Stimulated activated CD8-positive, alpha-beta memory T cell treated with anti-CD3 and anti-CD28 coated beads, Interleukin-15, amount 100 ng/mL, for 4 hours (primary cell): ENCODE measurements around the gene ANKH.

Experiments
- DNase-seq, 2 donors: peaks; one replicate each; pipeline ENCODE4 v3.0.0-alpha.2; 2020; ENCODE audit warnings: low read depth in 2 of 2

ANKH gene

GRCh38 chr5:14684757-14685156 is 186.8 kb downstream of the ANKH start:
- DNase-seq = no peak

DNA sequence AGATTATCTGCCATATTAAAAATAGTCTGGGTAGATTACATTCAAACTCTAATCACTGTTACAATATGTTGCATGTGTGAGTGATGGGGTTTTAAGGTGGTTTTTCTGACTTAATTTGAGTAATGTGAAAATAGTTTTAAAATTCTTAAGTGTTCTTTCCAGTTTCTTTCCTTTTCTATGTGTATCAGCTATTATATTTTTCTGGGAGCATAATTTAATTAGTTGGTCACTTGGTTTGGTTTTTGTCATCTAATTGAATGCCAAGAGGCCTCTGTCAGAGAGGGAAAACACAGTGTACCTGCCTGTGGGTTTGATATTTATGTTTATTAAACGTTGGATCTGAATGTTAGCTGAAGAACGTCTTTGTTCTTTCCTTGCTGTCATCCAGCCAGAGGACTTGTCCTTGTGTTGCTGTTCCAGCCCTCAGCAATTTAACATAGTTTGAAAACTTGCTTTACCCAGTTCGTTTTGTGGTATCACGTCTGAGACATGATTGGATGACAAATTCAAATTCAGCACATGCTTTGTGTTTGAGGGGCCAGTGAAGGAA is 187.6 kb downstream of the ANKH start:
- DNase-seq = no peak

- no peak for DNase-seq
These were observed 190.3 kb downstream of the ANKH start for GRCh38 chr5:14681236-14681752.

DNA sequence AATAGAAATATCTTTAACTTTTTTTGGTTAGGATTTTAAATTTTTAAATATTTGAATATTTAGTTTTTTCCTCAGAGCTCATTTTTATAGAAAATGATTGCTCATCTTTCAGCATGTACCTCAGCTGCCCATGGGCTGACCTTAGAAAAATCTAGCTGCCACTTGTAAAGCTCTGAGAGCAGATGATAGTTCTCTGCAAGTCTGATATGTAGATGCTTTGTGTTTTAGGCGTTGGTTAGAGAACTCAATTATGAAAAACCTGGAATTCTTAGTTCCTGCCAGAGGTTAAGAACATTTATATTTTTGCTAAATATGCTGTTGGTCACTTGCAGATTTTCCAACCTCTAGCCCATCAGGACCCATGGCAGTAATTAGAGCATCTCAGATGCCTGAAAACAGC is 192.0 kb downstream of the ANKH start:
- no peak for DNase-seq

DNA sequence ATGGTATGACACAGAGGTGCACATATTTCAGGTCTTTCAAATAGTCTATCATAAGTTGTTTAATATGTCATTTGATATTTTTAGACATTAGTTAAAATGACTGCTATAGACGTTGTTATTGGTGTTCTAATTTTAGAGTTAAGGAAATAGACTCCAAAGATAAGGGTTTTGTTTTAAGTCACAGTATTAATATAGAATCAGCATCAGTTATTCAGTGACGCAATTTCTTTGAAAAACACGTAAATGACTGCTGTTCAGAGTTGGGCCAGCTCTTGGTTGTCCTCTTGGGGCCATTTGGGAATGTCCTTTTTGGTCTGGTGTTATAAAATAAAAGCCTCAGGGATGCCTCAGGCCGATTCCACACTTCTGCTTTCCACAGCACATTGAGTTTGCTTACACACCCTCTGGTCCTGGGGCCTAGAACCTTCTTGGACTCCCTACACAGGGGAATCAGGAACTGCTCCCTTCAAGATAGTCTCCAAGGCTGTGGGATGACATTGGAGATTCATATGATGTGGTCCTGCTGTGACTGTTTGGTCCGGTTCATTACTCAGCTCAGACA is 192.7 kb downstream of the ANKH start:
- DNase-seq = no peak

GRCh38 chr5:14676320-14676719 is 195.3 kb downstream of the ANKH start:
- DNase-seq = no peak

DNA sequence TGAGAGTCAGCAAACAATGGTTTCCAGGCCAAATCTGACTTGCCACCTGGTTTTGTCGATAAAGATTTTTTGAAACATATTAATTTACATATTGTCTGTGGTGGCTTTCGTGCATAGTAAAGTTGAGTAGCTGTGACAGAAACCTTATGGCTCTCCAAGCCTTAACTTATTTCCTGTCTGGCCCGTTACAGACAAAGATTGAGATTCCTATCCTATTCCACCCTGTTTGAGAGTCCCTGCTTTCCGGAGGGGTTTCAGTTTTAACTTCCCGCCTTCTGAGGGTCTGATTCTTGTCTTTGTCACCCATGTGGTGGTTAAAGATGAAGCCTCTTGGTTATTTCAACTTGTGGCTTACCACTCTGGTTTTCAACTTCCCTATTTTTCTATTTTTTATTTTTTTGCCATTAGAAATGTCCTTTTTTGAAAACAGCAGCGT is 195.7 kb downstream of the ANKH start:
- DNase-seq = no peak

- no peak for DNase-seq
These were observed 196.4 kb downstream of the ANKH start for GRCh38 chr5:14674983-14675854.

DNA sequence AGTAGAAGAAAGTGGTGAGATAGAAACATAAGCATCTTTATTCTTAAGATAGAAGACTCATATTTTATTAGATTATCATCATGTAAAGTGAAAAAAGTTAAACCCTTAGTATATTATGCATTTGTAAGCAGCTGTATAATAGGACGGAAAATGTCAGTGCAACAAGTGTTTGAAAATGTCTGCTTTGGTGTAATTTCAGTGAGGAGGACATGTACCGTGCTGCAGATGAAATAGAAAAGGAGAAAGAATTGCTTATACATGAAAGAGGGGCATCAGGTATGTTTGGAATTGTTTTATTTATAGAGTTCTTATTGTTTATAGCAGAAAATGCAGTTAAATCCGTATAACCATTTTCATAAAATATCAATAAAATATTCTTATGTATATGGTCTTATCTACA is 198.1 kb downstream of the ANKH start:
- no peak for DNase-seq

- no peak for DNase-seq
These were observed 198.8 kb downstream of the ANKH start for GRCh38 chr5:14672484-14673394.

GRCh38 chr5:14672082-14672481 is 199.5 kb downstream of the ANKH start:
- no peak for DNase-seq

DNA sequence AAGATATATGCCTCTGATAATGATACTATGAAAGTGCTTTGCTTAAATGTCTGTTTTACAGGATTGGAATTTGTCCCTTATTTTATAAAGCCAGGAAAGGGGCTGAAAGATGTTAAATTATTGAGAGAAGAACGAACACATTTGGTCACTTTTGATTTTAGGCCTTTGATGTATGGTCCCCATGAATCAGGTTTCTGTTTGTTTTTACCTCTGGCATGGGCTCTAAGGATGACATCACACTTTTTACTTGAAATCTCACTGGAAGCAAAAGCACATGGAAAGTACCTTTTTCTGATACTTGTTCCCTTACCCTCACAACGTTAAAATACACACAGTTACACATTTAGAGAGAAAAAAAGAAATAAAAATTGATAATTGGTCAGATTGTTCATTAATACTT is 200.2 kb downstream of the ANKH start:
- DNase-seq = no peak

GRCh38 chr5:14669975-14670374 is 201.6 kb downstream of the ANKH start:
- no peak for DNase-seq

- no peak for DNase-seq
These were observed 202.2 kb downstream of the ANKH start for GRCh38 chr5:14669415-14669814.

DNA sequence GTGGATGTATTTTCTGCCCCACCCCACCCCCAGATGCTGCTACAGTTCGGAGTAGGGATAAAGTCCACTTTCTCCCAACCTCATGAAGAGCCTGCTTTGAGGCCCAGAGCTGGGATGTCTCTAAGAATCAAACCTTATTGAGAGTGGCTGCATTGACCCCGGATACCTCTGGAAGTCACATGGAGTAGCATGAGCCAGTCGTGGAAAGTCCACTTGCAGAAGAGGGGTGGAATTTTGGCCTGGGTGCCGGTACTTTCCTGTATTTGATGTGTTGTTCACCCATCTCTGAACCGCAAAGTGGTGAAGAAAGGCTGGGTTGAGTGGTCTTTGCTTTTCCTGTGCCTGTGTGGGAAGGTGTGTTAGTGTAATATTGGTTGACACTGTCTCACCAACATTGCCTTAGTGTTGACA is 203.4 kb downstream of the ANKH start:
- DNase-seq = peak; percentile 36 to 37

GRCh38 chr5:14667770-14668169 is 203.8 kb downstream of the ANKH start:
- DNase-seq = no peak

DNA sequence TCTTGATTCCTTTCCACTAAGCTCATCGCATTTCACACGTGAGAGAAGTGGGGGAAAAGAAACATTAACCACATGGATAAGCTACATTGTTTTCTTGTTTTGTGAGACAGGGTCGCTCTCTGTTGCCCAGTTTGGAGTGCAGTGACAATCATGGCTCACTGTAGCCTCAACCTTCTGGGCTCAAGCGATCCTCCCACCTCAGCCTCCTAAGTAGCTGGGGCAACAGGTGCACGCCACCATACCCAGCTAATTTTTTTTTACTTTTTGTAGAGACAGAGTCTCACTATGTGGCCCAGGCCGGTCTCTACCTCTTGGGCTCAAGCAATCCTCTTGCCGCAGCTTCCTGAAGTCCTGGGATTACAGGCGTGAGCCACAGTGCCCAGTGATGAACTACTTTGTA is 204.3 kb downstream of the ANKH start:
- no peak for DNase-seq

DNA sequence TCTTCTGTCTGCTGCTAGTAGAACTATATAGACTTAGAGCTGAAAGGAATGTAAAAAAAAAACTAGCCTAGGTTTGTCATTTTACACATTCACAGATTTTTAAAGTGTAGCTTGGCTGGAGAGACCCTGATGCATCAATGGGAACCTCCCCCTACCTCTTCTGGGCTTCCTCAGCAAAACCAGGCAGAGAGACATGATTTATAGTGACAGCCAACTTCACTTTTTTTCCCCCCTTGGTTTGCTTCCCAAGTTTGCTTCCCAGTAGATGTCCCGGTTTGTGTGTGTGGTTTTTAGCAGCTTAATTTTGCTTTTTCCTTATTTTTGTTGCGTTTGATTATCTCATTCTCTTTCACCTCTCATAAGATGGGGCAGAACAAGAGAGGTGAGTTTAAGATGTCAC is 205.2 kb downstream of the ANKH start:
- DNase-seq = no peak

GRCh38 chr5:14665949-14666348 is 205.6 kb downstream of the ANKH start:
- DNase-seq = no peak

DNA sequence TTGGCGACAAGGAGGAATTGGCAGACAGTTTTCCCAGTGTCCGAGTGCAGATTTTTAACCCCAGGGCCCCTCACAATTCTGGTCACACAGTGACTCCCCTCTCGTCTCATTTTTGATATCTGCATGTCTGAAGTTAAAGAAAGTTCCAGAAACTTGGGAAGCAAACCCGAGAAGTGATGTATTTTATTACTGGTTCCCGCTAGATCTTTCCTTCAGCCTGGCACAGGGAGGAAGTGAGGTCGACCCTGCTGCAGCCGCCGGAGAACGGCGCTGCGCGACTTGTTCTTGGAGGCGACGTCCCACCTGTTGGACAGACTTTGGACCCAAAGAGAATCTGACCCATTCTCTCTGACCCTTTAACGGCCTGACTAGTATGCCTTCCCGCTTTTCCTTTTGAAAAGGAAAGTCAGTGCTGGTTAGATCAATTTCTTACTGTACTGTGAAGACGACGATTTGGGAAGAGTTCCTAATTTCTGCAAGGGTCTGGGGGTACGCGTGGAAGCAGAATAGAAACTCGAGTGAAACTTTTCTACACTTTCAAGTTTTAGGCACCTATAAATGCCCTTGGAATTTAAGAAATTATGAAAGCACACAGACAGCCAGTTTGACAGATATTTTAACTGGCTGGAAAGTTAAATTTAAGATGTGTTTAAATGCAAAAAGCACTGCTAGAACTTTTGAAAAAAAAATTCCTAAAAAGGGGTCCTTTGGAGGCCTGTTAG is 206.3 kb downstream of the ANKH start:
- no peak for DNase-seq
